HepG2 (cell line): ENCODE measurements around the gene WDR37. TPM values are rescaled to one million over a fixed set of nuclear protein-coding genes. Genes with fewer than 3 reads are reported as not detected.

Experiments used
- ATAC-seq: fragments of 200-7000 bp; cut with Tn5 transposase; 3 replicates; pipeline ENCODE4 v1.9.1; 2020; ENCODE audit warnings: mild to moderate bottlenecking, moderate library complexity
- BruUV-seq: library from RNA; stranded (reverse); fragments of 400-500 nt; replicated peaks from 2 replicates; lab custom pipeline; 2021; lab: Mats Ljungman, UMichigan
- CTCF ChIA-PET: fragments of 300-600 bp; formaldehyde crosslinking; extraction: SDS; loops from one replicate; lab custom pipeline; 2021; ENCODE audit warnings: low total read pairs, inconsistent platforms, low intra/inter-chr PET ratio; lab: Yijun Ruan, JAX
- POLR2A ChIA-PET: fragments of 350-600 bp; sonication (Branson Sonifier 250); formaldehyde crosslinking; loops from one replicate; lab custom pipeline; 2020; ENCODE audit warnings: antibody characterized with exemption, inconsistent platforms; lab: Yijun Ruan, JAX
- DNase-seq: peaks from one replicate; pipeline ENCODE4 v3.0.0-alpha.2; 2015; ENCODE audit warnings: low spot score
- FAIRE-seq: peaks from 3 replicates; lab custom pipeline; 2011; peaks lifted over from hg19 to GRCh38; lab: Jason Lieb, UNC
- H2AFZ ChIP-seq: one replicate; pipeline ENCODE4 v1.6.1; 2011; ENCODE audit warnings: low read length, inconsistent platforms
- H3K27ac ChIP-seq: fragments of 300-600 bp; 3 replicates; pipeline ENCODE4 v1.8.0; 2011; ENCODE audit warnings: mixed run types, mild to moderate bottlenecking, mixed read lengths, low read length, inconsistent platforms; ENCODE audit not compliant: insufficient read depth; ENCODE audit errors: extremely low read length
- H3K27me3 ChIP-seq, 2 experiments: fragments of 200-600 bp in 1 of 2; 2 replicates in 1 of 2; 3 replicates in 1 of 2; pipeline versions ENCODE4 v1.6.0 to v1.8.0; 2011; ENCODE audit warnings: low read length in 2 of 2, mild to moderate bottlenecking in 2 of 2, moderate library complexity in 2 of 2, inconsistent platforms in 1 of 2; ENCODE audit not compliant: insufficient read depth in 2 of 2, control insufficient read depth in 1 of 2
- H3K36me3 ChIP-seq, 2 experiments: fragments of 200-600 bp in 1 of 2; replicated peaks in 1 of 2; 2 replicates in 1 of 2; 3 replicates in 1 of 2; pipeline versions ENCODE4 v1.5.1 to v1.8.0; 2011; ENCODE audit warnings: low read length in 2 of 2, inconsistent platforms in 1 of 2; ENCODE audit not compliant: insufficient read depth in 2 of 2, control insufficient read depth in 1 of 2
- H3K4me1 ChIP-seq: 2 replicates; pipeline ENCODE4 v1.5.1; 2012; ENCODE audit warnings: low read length, inconsistent platforms; ENCODE audit not compliant: insufficient read depth
- H3K4me2 ChIP-seq: 2 replicates; pipeline ENCODE4 v1.6.0; 2011; ENCODE audit warnings: low read depth, low read length, inconsistent platforms
- H3K4me3 ChIP-seq, 3 experiments: fragments of 200-600 bp in 1 of 3; sonication (generic), shearing (Covaris generic) in 1 of 3; replicated peaks in 1 of 3; 2 replicates each; pipeline ENCODE4 v1.5.1; 2011 to 2016; ENCODE audit warnings: low read length in 3 of 3, inconsistent platforms in 2 of 3, low read depth in 2 of 3, mild to moderate bottlenecking in 2 of 3, control low read depth in 1 of 3, mixed read lengths in 1 of 3; ENCODE audit not compliant: insufficient read depth in 1 of 3
- H3K79me2 ChIP-seq: one replicate; pipeline ENCODE4 v1.6.1; 2011; ENCODE audit warnings: low read length, inconsistent platforms; ENCODE audit not compliant: insufficient read depth
- H3K9ac ChIP-seq: 2 replicates; pipeline ENCODE4 v1.6.0; 2011; ENCODE audit warnings: mild to moderate bottlenecking, low read depth, low read length, inconsistent platforms; ENCODE audit not compliant: insufficient read depth
- H3K9me3 ChIP-seq: 2 replicates; pipeline ENCODE4 v1.5.1; 2012; ENCODE audit warnings: mild to moderate bottlenecking, low read length
- H4K20me1 ChIP-seq: 2 replicates; pipeline ENCODE4 v1.6.0; 2011; ENCODE audit warnings: inconsistent platforms, mild to moderate bottlenecking, low read length, moderate library complexity; ENCODE audit not compliant: insufficient read depth
- ATF7 ChIP-seq, 2 experiments: fragments of 450-650 bp in 1 of 2; sonication (generic) in 1 of 2; formaldehyde crosslinking in 1 of 2; IDR thresholded peaks; 2 replicates each; pipeline versions ENCODE4 v1.4.0 to v1.6.1; 2016 to 2020; ENCODE audit warnings: antibody characterized with exemption in 1 of 2, mild to moderate bottlenecking in 1 of 2, missing genetic modification reagents in 1 of 2
- PHB2 ChIP-seq: fragments of 450-650 bp; IDR thresholded peaks from 2 replicates; pipeline ENCODE4 v1.6.1; 2018; ENCODE audit not compliant: partially characterized antibody
- ZNF605 ChIP-seq: sonication (generic); formaldehyde crosslinking; IDR thresholded peaks from 2 replicates; pipeline ENCODE4 v1.8.0; 2022; ENCODE audit warnings: mild to moderate bottlenecking, missing genetic modification reagents
- ZNF724P ChIP-seq: sonication (generic); formaldehyde crosslinking; IDR thresholded peaks from 2 replicates; pipeline ENCODE4 v1.8.0; 2022; ENCODE audit warnings: missing genetic modification reagents, borderline replicate concordance
- WGBS: methylation state at CpG from one replicate; pipeline ENCODE4 v1.1.6; 2017; ENCODE audit warnings: low lambda C conversion rate; 5-methylcytosine and 5-hydroxymethylcytosine counted together
- in situ Hi-C: cut with HindIII; loops from 2 replicates; pipeline ENCODE4 v1.10.0; 2017; ENCODE audit warnings: low pct_unique_long_range_greater_than_20kb; ENCODE audit not compliant: extremely low pct_ligation_motif_present
- intact Hi-C: fragments of 100-400 bp; cut with micrococcal nuclease; formaldehyde crosslinking; loops from one replicate; pipeline ENCODE4 v1.10.0; 2022; ENCODE audit not compliant: unreplicated experiment
- polyA plus RNA-seq, 8 experiments: library from polyadenylated mRNA; depleted of rRNA in 3 of 8; stranded (reverse) in 7 of 8; unstranded in 1 of 8; fragments of >200 nt; fragmentation: Illumina TruSeq in 4 of 8; extraction: Trizol in 4 of 8; gene quantifications; 2 replicates each; pipeline versions ENCODE4 v1.2.1 to v1.2.3, GENCODE V29; 2011 to 2016; ENCODE audit warnings: low read depth in 4 of 8, missing spikeins in 1 of 8, mixed read lengths in 1 of 8; ENCODE audit not compliant: insufficient read depth in 1 of 8
- total RNA-seq, 5 experiments: library from RNA; depleted of rRNA; stranded (reverse); fragments of >200 nt; fragmentation: Illumina TruSeq; extraction: Trizol; gene quantifications; 2 replicates each; pipeline ENCODE4 v1.2.3, GENCODE V29; 2016; ENCODE audit warnings: low read depth in 1 of 5

The WDR37 gene
- total and polyA plus RNA-seq, 2 of the 13 experiments (the other 11 are each of a cell fraction or from before 2014, with no cell fraction given) = 5.9 to 7.5 TPM

GRCh38 chr10:1094112-1095057, 38.2 kb downstream of the WDR37 start:
- Histone ChIP-seq H3K9ac (no peak overlapping the region), H3K27me3 (no peaks in the 10 kb centered on the region), H3K9me3 (no peaks in the 10 kb centered on the region), H3K36me3 (peaks cover 11 to 77% of the 10 kb centered on the region in 2 experiments), H4K20me1 (peaks cover 3% of the 10 kb centered on the region; the same call in 1 of the 2 replicates), H3K4me1 (no peaks in the 10 kb centered on the region), H3K4me3 (no peak overlapping the region), H3K4me2 (no peak overlapping the region), H2AFZ (no peak overlapping the region), H3K79me2 (no peaks in the 10 kb centered on the region), H3K27ac (no peak overlapping the region)
- BruUV-seq = no TSS peak
- ChIA-PET POLR2A (no interaction called here), CTCF (no interaction called here)
- intact Hi-C loops = no loop called here
- in situ Hi-C loops = no loop called here
- ATAC-seq (no peak), DNase-seq (no peak), FAIRE-seq (no peak)
- 99% methylated on average over 15 of the region's 15 CpGs for WGBS
- TF ChIP-seq ATF7 (IDR thresholded peaks at IDR 0.05) (peak; percentile 87), ATF7 (CRISPR knock-in tag; IDR thresholded peaks at IDR 0.05) (no peak), PHB2 (peak; percentile 66), ZNF605 (CRISPR knock-in tag) (no peak)

DNA sequence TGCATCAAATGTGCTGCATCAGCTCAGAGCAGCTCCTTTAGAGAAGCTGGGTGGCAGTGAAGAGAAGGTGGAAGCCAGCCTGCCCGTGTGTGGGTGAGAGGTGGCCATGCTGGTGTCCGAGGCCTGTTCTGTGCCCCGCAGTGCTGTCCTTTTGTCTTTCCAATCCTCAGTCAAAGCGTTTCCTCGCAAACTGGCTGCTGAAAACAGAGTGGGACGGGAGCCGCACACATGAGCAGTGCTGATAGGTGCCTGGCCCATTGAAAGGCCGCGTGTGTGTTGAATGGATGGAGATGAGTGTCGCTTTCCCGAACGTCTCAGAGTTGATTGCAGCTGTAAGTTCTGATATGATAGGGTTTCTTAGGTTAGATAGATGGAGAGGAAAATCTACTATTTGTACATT, 39.3 kb downstream of the WDR37 start:
- Histone ChIP-seq H3K9ac (no peak overlapping the region), H3K79me2 (no peaks in the 10 kb centered on the region), H3K36me3 (peaks cover 8 to 75% of the 10 kb centered on the region in 2 experiments), H3K4me2 (no peak overlapping the region), H4K20me1 (peaks cover 3% of the 10 kb centered on the region; the same call in 1 of the 2 replicates), H2AFZ (no peak overlapping the region), H3K4me3 (no peak overlapping the region), H3K27me3 (no peaks in the 10 kb centered on the region), H3K4me1 (no peaks in the 10 kb centered on the region), H3K27ac (no peak overlapping the region), H3K9me3 (no peaks in the 10 kb centered on the region)
- TF ChIP-seq ZNF724P (CRISPR knock-in tag) = no peak
- FAIRE-seq (no peak), ATAC-seq (no peak), DNase-seq (no peak)
- no TSS peak for BruUV-seq
- WGBS = 91% methylated on average over 12 of the region's 12 CpGs
- ChIA-PET CTCF (no interaction called here), POLR2A (no interaction called here)
- in situ Hi-C loops = no loop called here
- intact Hi-C loops = no loop called here
